Lung (tissue), 12 donors: ENCODE results near the gene DOK6. TPM values are rescaled to one million over a fixed set of nuclear protein-coding genes. Genes with fewer than 3 reads are reported as not detected.
A peak's percentile ranks its signal among the peaks of the same experiment; 100 is the strongest.

ENCODE experiments used
- ATAC-seq: fragments of 200-7000 bp; cut with Tn5 transposase; one replicate; pipeline ENCODE4 v1.9.1; 2020; ENCODE audit warnings: moderate number of reproducible peaks; ENCODE audit not compliant: insufficient read depth, low FRiP score
- DNase-seq, 3 donors: peaks; one replicate each; pipeline ENCODE4 v3.0.0-alpha.2; 2013 to 2017
- H3K27ac ChIP-seq, 2 donors: one replicate each; pipeline ENCODE4 v1.5.1; 2013; ENCODE audit warnings: mild to moderate bottlenecking in 2 of 2, moderate library complexity in 2 of 2, control low read depth in 1 of 2, inconsistent platforms in 1 of 2, low read depth in 1 of 2, low read length in 1 of 2
- H3K27me3 ChIP-seq, 3 donors: one replicate each; pipeline ENCODE4 v1.5.1; 2013; ENCODE audit warnings: low read length in 2 of 3; ENCODE audit not compliant: control insufficient read depth in 3 of 3, insufficient read depth in 3 of 3
- H3K36me3 ChIP-seq, 4 donors: one replicate each; pipeline ENCODE4 v1.5.1; 2013; ENCODE audit warnings: low read length in 4 of 4, mild to moderate bottlenecking in 1 of 4, moderate library complexity in 1 of 4; ENCODE audit not compliant: control insufficient read depth in 4 of 4, insufficient read depth in 4 of 4
- H3K4me1 ChIP-seq, 5 donors: one replicate each; pipeline ENCODE4 v1.5.1; 2013; ENCODE audit warnings: low read length in 5 of 5, mild to moderate bottlenecking in 2 of 5, moderate library complexity in 1 of 5; ENCODE audit not compliant: control insufficient read depth in 5 of 5, insufficient read depth in 5 of 5
- H3K4me3 ChIP-seq: one replicate; pipeline ENCODE4 v1.5.1; 2013; ENCODE audit warnings: mild to moderate bottlenecking, control low read depth, moderate library complexity
- H3K9ac ChIP-seq, 2 donors: one replicate each; pipeline ENCODE4 v1.5.1; 2013; ENCODE audit warnings: low read length in 2 of 2, control low read depth in 1 of 2; ENCODE audit not compliant: insufficient read depth in 1 of 2
- H3K9me3 ChIP-seq, 4 donors: one replicate each; pipeline ENCODE4 v1.5.1; 2013; ENCODE audit warnings: low read length in 3 of 4, mild to moderate bottlenecking in 1 of 4, moderate library complexity in 1 of 4; ENCODE audit not compliant: control insufficient read depth in 4 of 4, insufficient read depth in 3 of 4
- WGBS, 2 donors: extraction: QIAGEN DNeasy Blood & Tissue Kit; methylation state at CpG; one replicate each; pipeline ENCODE4 v1.1.7; 2013; 5-methylcytosine and 5-hydroxymethylcytosine counted together
- polyA plus RNA-seq, 2 donors: library from polyadenylated mRNA; stranded (reverse); fragments of 200-250 nt; gene quantifications; one replicate each; pipeline ENCODE4 v1.2.1, GENCODE V29; 2013
- total RNA-seq, 2 donors: library from RNA; depleted of rRNA in 1 of 2; stranded (reverse); fragments of >200 nt in 1 of 2; gene quantifications; one replicate each; pipeline ENCODE4 v1.2.1, GENCODE V29; 2014 to 2021
- TF ChIP-seq, protein P1 (sequence below): IDR thresholded peaks from 2 replicates; pipeline ENCODE4 v1.5.1; 2012; ENCODE audit warnings: mild to moderate bottlenecking; ENCODE audit errors: control extremely low read depth, extremely low read depth
- donor health status: control.
- donor health status: control.
- donor health status: Bipolar disorder and iron deficiency.
- donor health status: healthy.
- donor health status: DM: yes; HTN: yes; CAD: no.

The DOK6 gene
- total and polyA plus RNA-seq, 4 donors = 0.61 to 21.3 (median 2.7) TPM

GRCh38 chr18:69387186-69387585, 13.5 kb upstream of the DOK6 start:
- ATAC-seq (no peak), DNase-seq (peak in 1 of 3 donors; percentile 15)
- Histone ChIP-seq H3K27ac (no peak overlapping the region), H3K4me3 (no peak overlapping the region), H3K9me3 (no peaks in the 10 kb centered on the region), H3K9ac (no peak overlapping the region), H3K4me1 (peaks cover 0 to 4% (median 0%) of the 10 kb centered on the region in 5 donors), H3K27me3 (no peaks in the 10 kb centered on the region), H3K36me3 (no peaks in the 10 kb centered on the region)
- TF ChIP-seq, protein P1, sequence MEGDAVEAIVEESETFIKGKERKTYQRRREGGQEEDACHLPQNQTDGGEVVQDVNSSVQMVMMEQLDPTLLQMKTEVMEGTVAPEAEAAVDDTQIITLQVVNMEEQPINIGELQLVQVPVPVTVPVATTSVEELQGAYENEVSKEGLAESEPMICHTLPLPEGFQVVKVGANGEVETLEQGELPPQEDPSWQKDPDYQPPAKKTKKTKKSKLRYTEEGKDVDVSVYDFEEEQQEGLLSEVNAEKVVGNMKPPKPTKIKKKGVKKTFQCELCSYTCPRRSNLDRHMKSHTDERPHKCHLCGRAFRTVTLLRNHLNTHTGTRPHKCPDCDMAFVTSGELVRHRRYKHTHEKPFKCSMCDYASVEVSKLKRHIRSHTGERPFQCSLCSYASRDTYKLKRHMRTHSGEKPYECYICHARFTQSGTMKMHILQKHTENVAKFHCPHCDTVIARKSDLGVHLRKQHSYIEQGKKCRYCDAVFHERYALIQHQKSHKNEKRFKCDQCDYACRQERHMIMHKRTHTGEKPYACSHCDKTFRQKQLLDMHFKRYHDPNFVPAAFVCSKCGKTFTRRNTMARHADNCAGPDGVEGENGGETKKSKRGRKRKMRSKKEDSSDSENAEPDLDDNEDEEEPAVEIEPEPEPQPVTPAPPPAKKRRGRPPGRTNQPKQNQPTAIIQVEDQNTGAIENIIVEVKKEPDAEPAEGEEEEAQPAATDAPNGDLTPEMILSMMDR = no peak
- WGBS, 2 donors = 53 to 68% methylated on average over 2 of the region's 2 CpGs

DNA sequence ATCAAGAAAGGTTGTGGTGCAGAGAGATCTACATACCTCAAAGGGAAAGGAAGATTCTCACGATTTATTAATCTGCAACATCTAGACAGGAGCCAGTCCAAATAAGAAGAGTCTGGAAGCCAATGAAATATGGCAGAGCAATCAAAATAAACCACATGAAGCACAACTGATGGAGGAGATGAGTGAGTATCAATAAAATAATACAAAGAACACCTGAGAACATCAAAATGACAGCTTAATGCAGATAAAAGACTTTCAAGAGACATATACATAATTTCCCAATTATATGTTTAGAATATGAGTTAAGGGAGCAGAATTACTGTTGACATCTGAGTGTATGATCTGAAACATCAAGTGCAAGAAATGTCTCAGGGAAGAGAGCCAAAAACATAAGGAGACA, 12.5 kb upstream of the DOK6 start:
- WGBS, 2 donors = 90 to 97% methylated on average over 1 of the region's 1 CpG
- Histone ChIP-seq H3K36me3 (no peaks in the 10 kb centered on the region), H3K9ac (no peak overlapping the region), H3K27me3 (no peaks in the 10 kb centered on the region), H3K9me3 (no peaks in the 10 kb centered on the region), H3K4me3 (no peak overlapping the region), H3K4me1 (peaks cover 0 to 2% (median 0%) of the 10 kb centered on the region in 5 donors), H3K27ac (no peak overlapping the region)
- TF ChIP-seq, protein P1 = no peak
- no peak for DNase-seq
- no peak for ATAC-seq

GRCh38 chr18:69397096-69397495, 3.6 kb upstream of the DOK6 start:
- 95% methylated on average over 7 of the region's 7 CpGs for WGBS, 2 donors

More at GRCh38 chr18:69397096-69397495, 3.6 kb upstream of the DOK6 start:
- Histone ChIP-seq H3K4me3 (no peak overlapping the region), H3K27me3 (peaks cover 2 to 7% (median 6%) of the 10 kb centered on the region in 3 donors), H3K9me3 (peaks cover 0 to 2% (median 0%) of the 10 kb centered on the region in 4 donors), H3K4me1 (peaks cover 0 to 10% (median 0%) of the 10 kb centered on the region in 5 donors), H3K36me3 (no peaks in the 10 kb centered on the region), H3K27ac (no peak overlapping the region), H3K9ac (no peak overlapping the region)
- TF ChIP-seq, protein P1 = no peak
- ATAC-seq = no peak
- DNase-seq = no peak
